NCI-H1694 (cell line): Measurements from ENCODE around the gene NOS1AP.

Source experiments
- DNase-seq: peaks from one replicate; lab custom pipeline; 2025; lab: John Stamatoyannopoulos, UW

NOS1AP gene

DNA sequence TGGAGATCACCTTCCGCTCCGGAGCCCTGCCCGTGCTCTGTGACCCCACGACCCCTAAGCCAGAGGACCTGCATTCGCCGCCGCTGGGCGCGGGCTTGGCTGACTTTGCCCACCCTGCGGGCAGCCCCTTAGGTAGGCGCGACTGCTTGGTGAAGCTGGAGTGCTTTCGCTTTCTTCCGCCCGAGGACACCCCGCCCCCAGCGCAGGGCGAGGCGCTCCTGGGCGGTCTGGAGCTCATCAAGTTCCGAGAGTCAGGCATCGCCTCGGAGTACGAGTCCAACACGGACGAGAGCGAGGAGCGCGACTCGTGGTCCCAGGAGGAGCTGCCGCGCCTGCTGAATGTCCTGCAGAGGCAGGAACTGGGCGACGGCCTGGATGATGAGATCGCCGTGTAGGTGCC, 297.6 kb downstream of the NOS1AP start:
- no peak for DNase-seq

GRCh38 chr1:162367772-162368171, 298.3 kb downstream of the NOS1AP start:
- DNase-seq, result no peak

GRCh38 chr1:162368451-162368850, 299.0 kb downstream of the NOS1AP start:
- no peak for DNase-seq

DNA sequence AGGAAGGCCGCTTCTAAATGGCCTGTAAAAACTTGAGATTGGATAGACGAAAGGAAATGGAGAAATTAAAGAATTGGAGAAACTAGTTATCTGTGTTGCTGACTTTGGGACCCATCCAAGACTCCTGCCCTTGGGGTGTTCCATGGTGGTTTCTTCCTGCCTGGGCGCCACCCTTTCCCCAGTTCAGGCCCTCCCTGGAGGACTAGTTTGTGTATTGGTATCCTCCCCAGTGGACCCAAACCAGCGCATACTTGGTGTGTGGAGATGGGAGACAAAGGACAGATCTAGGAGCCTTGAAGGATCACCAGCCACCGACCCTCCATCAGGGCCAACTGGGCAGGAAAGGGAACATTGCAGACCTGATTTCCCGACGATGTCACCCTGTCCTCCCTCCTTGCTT, 300.1 kb downstream of the NOS1AP start:
- no peak for DNase-seq

GRCh38 chr1:162370161-162370560, 300.7 kb downstream of the NOS1AP start:
- DNase-seq, result no peak

DNA sequence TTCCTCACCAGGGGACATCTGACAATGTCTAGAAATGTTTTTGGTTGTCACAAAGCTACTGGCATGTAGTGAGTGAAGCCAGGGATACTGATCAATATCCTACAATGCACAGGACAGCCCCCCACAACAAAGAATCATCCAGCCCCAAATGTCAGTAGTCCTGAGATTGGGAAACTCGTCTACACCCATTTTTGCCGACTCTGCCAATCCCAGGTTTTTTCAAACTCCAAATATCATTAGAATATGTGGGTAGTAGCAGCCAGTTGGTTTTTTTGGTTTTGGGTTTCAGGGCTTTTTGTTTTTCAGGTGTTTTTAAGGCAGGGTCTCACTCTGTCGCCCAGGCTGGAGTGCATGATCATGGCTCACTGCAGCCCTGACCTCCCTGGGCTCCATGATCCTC, 301.2 kb downstream of the NOS1AP start:
- no peak for DNase-seq

DNA sequence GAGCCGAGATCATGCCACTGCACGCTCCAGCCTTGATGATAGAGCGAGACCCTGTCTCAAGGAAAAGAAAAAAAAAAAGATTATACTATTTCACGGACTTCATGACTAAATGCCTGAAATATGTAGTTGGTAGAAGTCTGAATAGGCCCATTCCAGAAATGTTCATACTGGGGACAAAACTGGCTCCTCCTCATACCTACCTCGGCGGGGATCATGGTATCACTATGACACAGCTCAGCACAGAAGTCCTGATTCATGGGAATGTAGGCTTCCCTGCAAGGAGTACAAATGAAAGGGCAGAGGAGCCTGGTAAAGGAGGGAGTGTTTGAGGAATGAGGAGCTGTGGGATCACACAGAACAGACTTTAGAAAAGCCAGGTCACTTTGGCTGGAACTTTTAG, 302.1 kb downstream of the NOS1AP start:
- no peak for DNase-seq

GRCh38 chr1:162372159-162373071, 302.9 kb downstream of the NOS1AP start:
- no peak for DNase-seq

DNA sequence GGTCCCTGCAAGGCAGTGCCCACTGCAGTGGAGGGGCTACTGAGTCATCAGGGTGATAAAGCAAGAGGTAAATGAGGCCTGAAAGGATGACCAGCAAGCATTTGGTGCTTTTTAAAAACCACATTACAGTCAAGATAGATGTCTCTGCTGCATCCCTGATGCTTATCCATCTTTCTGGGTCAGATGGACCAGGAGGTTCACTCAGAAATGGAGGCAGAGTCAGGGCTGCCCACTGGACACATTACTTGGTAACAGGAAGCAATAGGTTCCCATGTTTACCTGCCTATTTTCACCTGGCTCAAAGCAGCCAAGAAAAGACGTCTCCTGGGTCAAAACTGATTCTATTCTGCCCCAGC, 303.6 kb downstream of the NOS1AP start:
- no peak for DNase-seq

DNA sequence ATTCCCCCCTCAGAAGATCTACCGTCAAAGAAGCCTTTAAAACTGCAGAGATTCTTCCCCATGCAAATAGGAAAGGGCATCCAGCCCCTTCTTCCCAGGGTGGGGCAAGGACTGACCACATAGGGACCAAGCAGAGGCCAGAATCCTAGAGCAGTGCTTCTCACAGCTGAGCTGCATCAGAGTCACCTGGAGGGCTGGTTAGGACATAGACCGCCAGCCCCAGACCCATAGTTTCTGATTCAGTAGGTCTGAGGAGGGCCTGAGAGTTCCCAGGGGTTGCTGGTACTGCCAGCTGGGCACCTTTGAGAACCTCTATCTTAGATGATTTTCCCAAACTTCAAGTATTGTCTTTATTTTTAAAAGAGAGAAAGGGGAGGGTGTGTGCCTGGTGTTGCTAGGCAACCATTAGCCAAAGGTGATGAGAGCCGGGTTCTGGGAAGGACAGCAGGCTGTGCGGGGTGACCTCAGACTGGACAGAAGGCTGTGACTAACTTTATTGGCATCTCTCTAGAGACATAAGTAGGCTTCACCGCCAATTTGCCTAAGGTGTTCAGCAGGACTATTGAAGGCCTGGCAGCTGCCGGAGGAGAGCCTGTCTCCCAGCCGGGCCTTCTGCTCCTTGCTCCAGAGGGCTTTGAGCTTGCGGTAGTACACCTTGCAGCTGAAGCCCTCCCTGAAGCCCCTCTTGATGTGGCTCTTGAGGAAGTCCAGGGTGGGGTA, 304.2 kb downstream of the NOS1AP start:
- no peak for DNase-seq

GRCh38 chr1:162374406-162374805, 304.9 kb downstream of the NOS1AP start:
- no peak for DNase-seq

- no peak for DNase-seq
These were observed 306.0 kb downstream of the NOS1AP start for GRCh38 chr1:162375463-162375862.

- no peak for DNase-seq
These were observed 307.2 kb downstream of the NOS1AP start, which contains the start of gene SPATA46 for GRCh38 chr1:162376691-162377090. SPATA46 (minus strand) TSS chr1:162376854; CDS start chr1:162376790, 64 bp downstream.

- no peak for DNase-seq
These were observed 310.8 kb downstream of the NOS1AP start for GRCh38 chr1:162380061-162380846.

- no peak for DNase-seq
These were observed 311.9 kb downstream of the NOS1AP start, which contains the start of gene C1orf226 for GRCh38 chr1:162381383-162381782. C1orf226 (plus strand) TSS chr1:162381728; CDS start chr1:162381902, 174 bp downstream.

DNA sequence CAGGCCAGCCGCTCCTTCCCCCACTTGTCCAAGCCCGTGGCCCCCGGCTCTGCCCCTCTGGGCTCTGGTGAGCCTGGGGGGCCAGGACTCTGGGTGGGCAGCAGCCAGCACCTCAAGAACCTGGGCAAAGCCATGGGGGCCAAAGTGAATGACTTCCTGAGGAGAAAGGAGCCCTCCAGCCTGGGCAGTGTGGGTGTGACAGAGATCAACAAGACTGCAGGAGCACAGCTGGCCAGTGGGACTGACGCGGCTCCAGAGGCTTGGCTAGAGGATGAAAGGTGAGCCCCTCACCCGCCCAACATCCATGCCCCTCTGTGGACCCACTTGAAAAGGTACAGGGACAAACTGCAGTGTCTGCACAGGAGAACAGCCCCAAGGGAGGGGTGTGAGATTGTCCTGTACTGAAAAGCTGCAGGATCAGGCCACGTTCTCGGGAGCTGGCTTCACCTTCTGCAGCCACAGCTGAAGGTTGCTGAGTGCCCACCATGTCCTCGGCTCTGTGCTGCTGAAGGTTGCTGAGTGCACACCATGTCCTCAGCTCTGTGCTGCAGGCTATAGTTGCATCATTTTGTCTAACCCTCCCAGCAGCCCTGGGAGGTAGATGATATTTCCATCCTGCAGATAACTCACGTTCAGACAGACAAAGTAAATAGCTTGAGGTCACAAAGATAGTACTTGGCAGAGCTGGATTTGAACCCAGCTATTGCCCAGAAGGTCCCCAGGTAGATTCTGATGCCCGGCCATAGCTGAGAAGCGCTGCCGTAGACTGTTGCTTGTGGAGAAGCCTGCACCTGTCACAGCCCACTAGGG, 312.7 kb downstream of the NOS1AP start:
- no peak for DNase-seq

GRCh38 chr1:162383091-162383490, 313.6 kb downstream of the NOS1AP start:
- DNase-seq, result no peak

GRCh38 chr1:162383516-162383915, 314.0 kb downstream of the NOS1AP start:
- DNase-seq, result no peak

DNA sequence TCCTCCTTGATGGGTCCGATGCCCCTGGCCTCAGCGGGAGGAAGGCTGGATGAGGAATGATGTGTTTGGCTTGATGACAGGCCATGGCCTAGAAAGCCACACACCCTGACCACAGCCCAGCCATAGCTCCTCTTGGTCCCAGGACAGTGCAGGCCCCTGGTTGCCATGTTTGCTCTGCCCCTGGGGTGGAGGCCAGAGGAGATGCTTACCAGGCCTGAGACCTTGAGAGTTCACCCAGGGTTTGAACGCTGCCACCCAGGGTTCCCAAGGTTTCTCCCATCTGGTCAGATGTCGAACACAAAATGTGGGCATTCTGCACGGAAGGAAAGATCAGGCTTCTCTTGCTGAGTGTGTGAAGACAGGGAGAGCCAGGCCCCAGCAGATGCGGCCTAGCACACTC, 314.6 kb downstream of the NOS1AP start:
- DNase-seq, result no peak

GRCh38 chr1:162384601-162385279, 315.2 kb downstream of the NOS1AP start:
- DNase-seq, result no peak

- no peak for DNase-seq
These were observed 315.8 kb downstream of the NOS1AP start for GRCh38 chr1:162385280-162385623.
